GM13977 (cell line): ENCODE measurements around the gene PPEF1.

Experiments used
- DNase-seq: peaks from one replicate; pipeline ENCODE4 v3.0.0; 2012; ENCODE audit warnings: low spot score
- in situ Hi-C: fragments of 300-500 bp; cut with MboI; formaldehyde crosslinking; loops from one replicate; pipeline ENCODE4 v1.12.0; 2022; ENCODE audit warnings: low sequenced_read_pairs, low pct_unique_long_range_greater_than_20kb, mixed read lengths, inconsistent platforms; ENCODE audit not compliant: unreplicated experiment
- TF ChIP-seq, protein P1 (sequence below): IDR thresholded peaks from 2 replicates; pipeline ENCODE4 v1.5.1; 2012; ENCODE audit warnings: mild to moderate bottlenecking, control low read depth; ENCODE audit not compliant: insufficient read depth; ENCODE audit errors: extremely low read depth, missing control alignments

The PPEF1 gene

DNA sequence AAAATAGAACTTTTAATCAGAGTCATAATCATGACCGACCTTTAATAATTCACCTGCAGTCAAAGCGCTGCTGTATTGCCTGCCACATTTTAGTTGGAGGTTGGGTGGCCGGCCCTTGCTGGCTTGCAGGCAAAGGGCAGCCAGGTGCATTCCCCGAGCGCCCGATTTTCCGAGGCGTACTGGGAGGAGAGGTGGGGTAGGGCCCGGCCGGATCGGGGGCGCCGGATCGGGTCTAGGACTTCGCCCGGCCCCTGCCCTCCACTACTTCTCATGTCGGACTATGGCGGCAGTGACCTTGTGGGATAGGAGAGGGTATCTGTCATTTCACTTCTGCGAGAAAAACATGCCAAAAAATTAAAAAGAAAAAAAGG lies 33.0 kb upstream of the PPEF1 start:
- TF ChIP-seq, protein P1, sequence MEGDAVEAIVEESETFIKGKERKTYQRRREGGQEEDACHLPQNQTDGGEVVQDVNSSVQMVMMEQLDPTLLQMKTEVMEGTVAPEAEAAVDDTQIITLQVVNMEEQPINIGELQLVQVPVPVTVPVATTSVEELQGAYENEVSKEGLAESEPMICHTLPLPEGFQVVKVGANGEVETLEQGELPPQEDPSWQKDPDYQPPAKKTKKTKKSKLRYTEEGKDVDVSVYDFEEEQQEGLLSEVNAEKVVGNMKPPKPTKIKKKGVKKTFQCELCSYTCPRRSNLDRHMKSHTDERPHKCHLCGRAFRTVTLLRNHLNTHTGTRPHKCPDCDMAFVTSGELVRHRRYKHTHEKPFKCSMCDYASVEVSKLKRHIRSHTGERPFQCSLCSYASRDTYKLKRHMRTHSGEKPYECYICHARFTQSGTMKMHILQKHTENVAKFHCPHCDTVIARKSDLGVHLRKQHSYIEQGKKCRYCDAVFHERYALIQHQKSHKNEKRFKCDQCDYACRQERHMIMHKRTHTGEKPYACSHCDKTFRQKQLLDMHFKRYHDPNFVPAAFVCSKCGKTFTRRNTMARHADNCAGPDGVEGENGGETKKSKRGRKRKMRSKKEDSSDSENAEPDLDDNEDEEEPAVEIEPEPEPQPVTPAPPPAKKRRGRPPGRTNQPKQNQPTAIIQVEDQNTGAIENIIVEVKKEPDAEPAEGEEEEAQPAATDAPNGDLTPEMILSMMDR, result no peak
- DNase-seq, result peak; percentile 36
- in situ Hi-C loops, result no loop called here

DNA sequence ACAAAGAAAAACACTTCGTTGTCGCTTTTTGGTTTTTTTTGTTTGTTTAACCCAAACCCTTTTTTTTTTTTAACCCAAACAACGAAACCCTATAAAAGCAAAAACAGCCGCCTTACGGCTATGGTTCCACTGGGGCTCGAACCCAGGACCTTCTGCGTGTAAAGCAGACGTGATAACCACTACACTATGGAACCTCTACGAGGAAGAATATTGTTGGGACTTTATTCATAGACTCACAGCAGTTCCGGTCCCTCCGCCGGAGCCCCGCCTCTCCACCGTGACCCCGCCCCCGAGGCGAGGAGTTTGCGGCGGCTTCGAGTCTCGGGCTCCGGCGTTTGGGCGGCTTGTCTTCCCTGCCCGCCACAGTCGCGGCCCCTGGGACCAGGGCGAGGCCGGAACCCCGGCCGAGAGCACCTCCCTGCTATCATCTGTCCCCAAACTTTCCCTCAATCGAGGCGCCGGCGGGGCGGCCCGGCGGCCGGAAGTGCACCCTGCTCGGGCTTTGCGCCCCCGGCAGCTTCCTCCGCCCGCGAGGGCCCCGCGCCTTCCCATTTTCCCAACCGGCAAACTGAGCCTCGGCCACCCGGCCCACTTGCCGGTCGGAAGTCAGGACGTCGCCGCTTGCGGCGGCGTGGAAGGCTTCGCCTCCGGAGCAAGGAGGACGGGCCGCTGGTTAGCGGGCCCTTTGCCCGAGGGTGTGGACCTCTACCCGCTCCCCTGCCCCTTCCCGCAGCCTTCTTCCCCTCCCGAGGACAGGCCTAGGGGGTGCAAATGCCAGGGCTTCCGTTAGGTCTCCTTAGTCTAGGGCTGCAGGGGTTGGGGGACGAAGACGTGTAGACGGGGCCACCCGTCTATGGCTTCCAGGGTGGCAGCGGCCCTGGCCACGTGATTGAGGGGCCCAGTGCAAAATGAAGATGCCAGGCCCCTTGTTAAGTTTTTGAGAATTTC lies 32.4 kb upstream of the PPEF1 start:
- TF ChIP-seq, protein P1, result no peak
- DNase-seq, result peak; percentile 86
- in situ Hi-C loops, result no loop called here

DNA sequence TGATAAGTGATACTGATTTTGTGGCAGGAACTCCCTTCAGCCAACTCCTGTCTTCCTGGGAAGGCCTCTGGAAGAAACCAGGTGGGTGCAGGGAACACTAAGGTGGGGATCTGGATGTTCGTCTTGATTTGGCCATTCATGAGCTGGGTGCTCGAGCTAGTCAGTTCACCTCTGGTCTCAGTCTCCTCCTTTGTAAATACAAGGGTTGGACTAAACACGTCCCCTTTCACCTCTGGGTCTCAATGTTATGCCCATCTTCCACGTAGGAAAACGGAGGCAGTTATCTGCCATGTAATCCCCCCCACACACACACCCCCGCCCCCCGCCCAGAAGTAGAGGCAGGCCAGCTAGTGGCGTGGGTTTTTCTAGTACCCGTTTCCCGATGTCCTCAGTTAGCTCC lies 31.4 kb upstream of the PPEF1 start:
- in situ Hi-C loops, result no loop called here
- no peak for DNase-seq
- TF ChIP-seq, protein P1, result no peak

DNA sequence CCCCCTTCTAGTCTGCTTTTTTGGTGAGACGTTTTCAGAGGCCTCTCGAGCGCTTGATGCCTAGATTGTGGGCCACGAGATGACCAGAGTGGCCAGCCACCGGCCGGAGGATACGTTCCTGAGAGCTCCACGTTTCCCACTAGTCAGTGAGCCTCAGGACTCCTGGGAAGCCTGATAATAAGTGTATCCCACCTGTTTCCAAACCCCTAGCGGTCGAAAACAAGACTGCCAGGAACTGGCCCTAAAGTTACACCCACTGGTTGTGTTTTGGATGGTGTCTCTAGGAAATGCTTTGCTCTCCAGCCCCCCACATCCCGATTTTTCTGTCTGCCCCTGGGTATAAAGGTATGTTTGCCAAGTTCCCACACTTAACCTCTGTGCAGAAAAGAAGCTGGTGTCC lies 31.0 kb upstream of the PPEF1 start:
- TF ChIP-seq, protein P1, result no peak
- DNase-seq, result no peak
- in situ Hi-C loops, result no loop called here

DNA sequence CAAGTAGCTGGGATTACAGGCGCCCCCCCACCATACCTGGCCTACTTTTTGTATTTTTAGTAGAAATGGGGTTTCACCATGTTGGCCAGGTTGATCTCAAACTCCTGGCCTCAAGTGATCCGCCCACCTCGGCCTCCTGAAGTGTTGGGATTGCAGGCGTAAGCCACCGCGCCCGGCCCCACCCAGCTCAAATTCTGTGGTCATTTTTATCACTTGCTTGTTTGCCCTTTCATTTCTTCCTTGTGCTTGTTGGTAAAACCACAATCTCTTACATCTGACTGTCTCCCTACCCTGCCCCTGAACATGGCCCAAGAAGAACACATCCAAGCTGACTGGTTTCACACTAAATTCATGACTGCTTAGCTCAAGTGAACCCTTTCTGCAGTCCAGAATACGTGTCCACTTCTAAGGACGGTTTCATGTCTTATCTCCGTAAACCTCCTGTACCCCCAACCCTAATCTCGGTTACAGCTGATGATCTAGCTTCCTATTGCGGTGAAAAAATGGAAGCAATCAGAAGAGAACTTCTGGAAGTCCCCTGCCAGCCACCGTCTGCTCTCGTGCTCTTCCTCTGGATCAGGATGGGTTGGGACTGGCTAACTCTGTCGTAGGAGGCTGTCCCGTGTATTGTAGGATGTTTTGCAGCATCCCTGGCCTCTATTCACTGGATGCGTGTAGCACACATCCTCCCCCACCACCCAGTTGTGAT lies 30.1 kb upstream of the PPEF1 start:
- in situ Hi-C loops, result no loop called here
- TF ChIP-seq, protein P1, result no peak
- DNase-seq, result no peak

DNA sequence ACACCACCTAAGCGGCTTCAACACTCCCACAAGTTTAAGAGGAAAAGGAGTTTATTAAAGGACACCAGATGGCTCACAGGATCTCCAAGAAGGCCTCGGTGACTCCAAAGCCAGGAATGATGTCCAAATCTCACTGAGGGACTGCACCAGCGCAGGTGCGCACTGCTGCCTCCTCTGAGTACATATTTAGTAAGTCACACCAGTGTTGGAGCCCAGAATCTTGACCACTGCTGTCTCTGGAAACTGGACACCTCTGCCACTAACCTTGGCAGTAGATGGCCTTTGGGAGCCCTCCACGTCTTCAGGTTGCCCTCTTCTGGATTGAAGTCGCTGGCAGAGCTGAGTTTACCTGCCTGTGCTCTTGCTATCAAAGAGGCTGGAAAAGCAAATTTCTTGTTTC lies 25.4 kb upstream of the PPEF1 start:
- in situ Hi-C loops, result no loop called here
- TF ChIP-seq, protein P1, result no peak
- DNase-seq, result no peak
